NCI-H524 treated with DMSO at 0.1 percent for 48 hours (cell line): ENCODE results near the gene PLEKHM2.
"Not testable (repeated sequence)": the region's sequence is repeated elsewhere in the genome, so short reads cannot be mapped to it uniquely, and the experiment has no call there.

Experiments used
- DNase-seq: peaks from one replicate; lab custom pipeline; 2025; lab: John Stamatoyannopoulos, UW

PLEKHM2 gene

GRCh38 chr1:15684042-15684461, at the start of gene PLEKHM2:
TSS of gene PLEKHM2 (plus strand) at chr1:15684320. CDS start at chr1:15684559, 239 bp downstream.
- no peak for DNase-seq

- no peak for DNase-seq
Measured at GRCh38 chr1:15636436-15636835, 47.7 kb upstream of the PLEKHM2 start.

GRCh38 chr1:15637826-15638225, 46.3 kb upstream of the PLEKHM2 start:
- DNase-seq, result no peak

- DNase-seq, result no peak
Measured at GRCh38 chr1:15639262-15639661, 44.9 kb upstream of the PLEKHM2 start.

- no peak for DNase-seq
Measured at GRCh38 chr1:15639931-15640330, 44.2 kb upstream of the PLEKHM2 start.

GRCh38 chr1:15640667-15641066, 43.5 kb upstream of the PLEKHM2 start:
- DNase-seq, result no peak

GRCh38 chr1:15649937-15650336, 34.2 kb upstream of the PLEKHM2 start:
- DNase-seq, result no peak

- no peak for DNase-seq
Measured at GRCh38 chr1:15650433-15650832, 33.7 kb upstream of the PLEKHM2 start.

- not testable (repeated sequence) for DNase-seq
Measured at GRCh38 chr1:15652130-15652529, 32.0 kb upstream of the PLEKHM2 start.

- no peak for DNase-seq
Measured at GRCh38 chr1:15654091-15654690, 29.9 kb upstream of the PLEKHM2 start.

- no peak for DNase-seq
Measured at GRCh38 chr1:15656464-15656863, 27.7 kb upstream of the PLEKHM2 start.

- no peak for DNase-seq
Measured at GRCh38 chr1:15657021-15657420, 27.1 kb upstream of the PLEKHM2 start.

- DNase-seq, result no peak
Measured at GRCh38 chr1:15660151-15660550, 24.0 kb upstream of the PLEKHM2 start.

- no peak for DNase-seq
Measured at GRCh38 chr1:15662477-15662876, 21.6 kb upstream of the PLEKHM2 start.

- DNase-seq, result no peak
Measured at GRCh38 chr1:15663925-15664324, 20.2 kb upstream of the PLEKHM2 start.

GRCh38 chr1:15667362-15667761, 16.8 kb upstream of the PLEKHM2 start:
- DNase-seq, result no peak

GRCh38 chr1:15668089-15668754, 15.9 kb upstream of the PLEKHM2 start:
- no peak for DNase-seq

GRCh38 chr1:15669074-15669473, 15.0 kb upstream of the PLEKHM2 start:
- DNase-seq, result no peak

GRCh38 chr1:15669864-15670263, 14.3 kb upstream of the PLEKHM2 start:
- no peak for DNase-seq

- DNase-seq, result no peak
Measured at GRCh38 chr1:15671430-15671829, 12.7 kb upstream of the PLEKHM2 start.

GRCh38 chr1:15674386-15675159, 9.5 kb upstream of the PLEKHM2 start:
- no peak for DNase-seq

GRCh38 chr1:15676010-15676409, 8.1 kb upstream of the PLEKHM2 start:
- DNase-seq, result no peak
